Neural cell (in vitro differentiated cells): ENCODE measurements around the gene DERL3.

ENCODE experiments used
- CTCF ChIP-seq: fragments of 450-650 bp; IDR thresholded peaks from 2 replicates; pipeline ENCODE4 v1.5.1; 2014; ENCODE audit warnings: antibody characterized with exemption, mild to moderate bottlenecking, moderate library complexity; ENCODE audit not compliant: poor library complexity, severe bottlenecking
- EP300 ChIP-seq: fragments of 450-650 bp; conservative IDR thresholded peaks from 2 replicates; pipeline ENCODE4 v1.6.1; 2014; ENCODE audit warnings: antibody characterized with exemption, mild to moderate bottlenecking, moderate library complexity; ENCODE audit not compliant: poor library complexity, severe bottlenecking
- EZH2 ChIP-seq: fragments of 200-600, 300-800 bp; shearing (Covaris generic), sonication (generic); IDR thresholded peaks from 2 replicates; pipeline ENCODE4 v1.6.1; 2014; ENCODE audit warnings: antibody characterized with exemption, low read length, borderline replicate concordance, mild to moderate bottlenecking; ENCODE audit not compliant: insufficient read depth, poor library complexity, severe bottlenecking
- POLR2AphosphoS5 ChIP-seq: IDR thresholded peaks from 2 replicates; pipeline ENCODE4 v1.6.1; 2012
- RAD21 ChIP-seq: fragments of 450-650 bp; conservative IDR thresholded peaks from 2 replicates; pipeline ENCODE4 v1.6.1; 2014; ENCODE audit warnings: antibody characterized with exemption, mild to moderate bottlenecking, moderate library complexity
- REST ChIP-seq: IDR thresholded peaks from 2 replicates; pipeline ENCODE4 v1.6.1; 2012; ENCODE audit warnings: borderline replicate concordance
- SMC3 ChIP-seq: fragments of 450-650 bp; conservative IDR thresholded peaks from 2 replicates; pipeline ENCODE4 v1.6.1; 2014; ENCODE audit warnings: antibody characterized with exemption, mild to moderate bottlenecking, moderate library complexity; ENCODE audit not compliant: poor library complexity
- TAF1 ChIP-seq: IDR thresholded peaks from 2 replicates; pipeline ENCODE4 v1.6.1; 2012; ENCODE audit warnings: low read depth

- TF ChIP-seq CTCF (no peak), RAD21 (no peak), REST (no peak), EZH2 (no peak), POLR2AphosphoS5 (no peak), SMC3 (no peak), TAF1 (no peak), EP300 (no peak)
Observed at GRCh38 chr22:23800297-23801237, 38.2 kb downstream of the DERL3 start.
